ENCODE measurements around the gene PPM1J.
A peak's percentile ranks its signal among the peaks of the same experiment; 100 is the strongest.

The PPM1J gene

GRCh38 chr1:112748396-112748795, 33.3 kb upstream of the PPM1J start:
- H3K4me3 ChIP-seq (ENCODE audit: control insufficient read depth, low read depth, low read length): no peak overlapping the region
- DNase-seq (ENCODE audit: low read depth): no peak
- no peak for TF ChIP-seq CTCF (IDR thresholded peaks at IDR 0.05; ENCODE audit: control insufficient read depth, insufficient read depth, low read depth, low read length, missing control alignments)

DNA sequence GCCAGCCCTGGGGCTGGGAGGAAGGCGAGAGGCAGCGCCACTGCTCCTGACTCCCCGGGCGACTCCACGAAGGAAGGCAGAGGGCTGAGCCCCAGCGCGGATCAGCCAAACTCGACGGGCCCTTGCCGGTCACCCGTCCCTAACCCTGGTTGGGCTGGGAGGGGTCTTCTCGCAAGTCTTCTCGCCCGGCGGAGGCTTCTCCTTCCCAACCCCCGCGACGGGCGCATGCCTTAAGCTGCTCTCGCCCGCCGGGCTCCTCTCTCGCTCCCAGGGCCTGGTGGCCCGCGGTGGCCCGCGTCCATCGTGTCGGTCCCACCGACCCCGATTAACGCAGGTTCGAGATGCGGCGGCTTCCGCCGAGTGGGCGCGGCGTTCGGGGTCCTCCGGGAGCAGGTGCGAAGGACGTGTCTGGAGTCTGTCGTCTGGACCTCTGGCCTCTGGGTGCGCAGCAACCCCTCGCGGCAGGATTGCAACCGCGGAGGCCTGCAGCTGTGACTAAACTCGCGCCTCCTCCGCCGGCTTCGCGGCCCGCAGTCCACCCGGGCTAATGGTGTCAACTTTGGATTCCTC, 29.0 kb upstream of the PPM1J start:
- DNase-seq (ENCODE audit: low read depth): no peak
- TF ChIP-seq CTCF (IDR thresholded peaks at IDR 0.05; ENCODE audit: control insufficient read depth, insufficient read depth, low read depth, low read length, missing control alignments): peak; percentile 72
- peak overlapping the region; percentile 44 for H3K4me3 ChIP-seq (ENCODE audit: control insufficient read depth, low read depth, low read length)

GRCh38 chr1:112743174-112744008, 28.3 kb upstream of the PPM1J start:
- peak overlapping the region; percentile 44 for H3K4me3 ChIP-seq (ENCODE audit: control insufficient read depth, low read depth, low read length)
- no peak for TF ChIP-seq CTCF (IDR thresholded peaks at IDR 0.05; ENCODE audit: control insufficient read depth, insufficient read depth, low read depth, low read length, missing control alignments)
- DNase-seq (ENCODE audit: low read depth): no peak

- no peak overlapping the region for H3K4me3 ChIP-seq (ENCODE audit: control insufficient read depth, low read depth, low read length)
- DNase-seq (ENCODE audit: low read depth): no peak
- no peak for TF ChIP-seq CTCF (IDR thresholded peaks at IDR 0.05; ENCODE audit: control insufficient read depth, insufficient read depth, low read depth, low read length, missing control alignments)
These were observed 22.4 kb upstream of the PPM1J start for GRCh38 chr1:112737573-112737972.

GRCh38 chr1:112735752-112736151, 20.6 kb upstream of the PPM1J start:
- H3K4me3 ChIP-seq (ENCODE audit: control insufficient read depth, low read depth, low read length): no peak overlapping the region
- DNase-seq (ENCODE audit: low read depth): peak; percentile 20

GRCh38 chr1:112731451-112731850, 16.3 kb upstream of the PPM1J start:
- no peak overlapping the region for H3K4me3 ChIP-seq (ENCODE audit: control insufficient read depth, low read depth, low read length)
- no peak for TF ChIP-seq CTCF (IDR thresholded peaks at IDR 0.05; ENCODE audit: control insufficient read depth, insufficient read depth, low read depth, low read length, missing control alignments)
- DNase-seq (ENCODE audit: low read depth): no peak

More at GRCh38 chr1:112735752-112736151, 20.6 kb upstream of the PPM1J start:
- TF ChIP-seq CTCF (IDR thresholded peaks at IDR 0.05; ENCODE audit: control insufficient read depth, insufficient read depth, low read depth, low read length, missing control alignments): no peak
